Measurements from ENCODE around the gene TMEM165.

The TMEM165 gene

DNA sequence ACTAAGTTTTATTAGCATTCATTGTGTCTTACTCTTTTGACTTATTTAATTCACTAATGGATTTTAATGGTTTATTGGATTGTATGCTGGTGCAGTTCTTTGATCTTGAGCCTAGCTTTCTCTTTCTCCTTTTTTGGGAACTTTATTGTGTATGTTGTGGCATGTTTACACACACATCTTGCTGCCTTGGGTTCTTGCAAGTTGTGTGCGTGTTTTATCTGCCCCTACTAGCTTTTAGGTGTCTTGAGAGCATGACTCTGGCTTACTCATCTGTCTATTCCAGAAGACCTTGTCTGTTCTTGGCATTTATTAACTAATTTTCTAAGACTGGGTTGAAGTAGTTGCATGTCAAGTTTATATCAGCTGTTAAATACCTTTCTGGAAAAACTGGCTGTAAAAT lies 2.7 kb downstream of the TMEM165 start (continued):
- TF ChIP-seq ZFP3 (tag by site-specific recombination; IDR thresholded peaks at IDR 0.05; ENCODE audit: low read depth) (no peak), SETDB1 (IDR thresholded peaks at IDR 0.05; ENCODE audit: insufficient read length, low read length) (no peak), ZNF548 (tag by site-specific recombination; IDR thresholded peaks at IDR 0.05) (no peak), OSR2 (tag by site-specific recombination; IDR thresholded peaks at IDR 0.05) (no peak), ZNF677 (tag by site-specific recombination; IDR thresholded peaks at IDR 0.05) (no peak)

GRCh38 chr4:55398966-55399365 lies 3.2 kb downstream of the TMEM165 start:
- POLR2A ChIA-PET, result interaction anchor here (0.7 kb wide), 1 partner anchor 800 kb away, joined by 4 read pairs; no protein-coding TSS in a partner anchor
- no peak overlapping the region for H3K27ac ChIP-seq (ENCODE audit: extremely low read depth, low read depth, low read length)
- CTCF ChIA-PET, result no interaction called here

More at GRCh38 chr4:55398966-55399365, 3.2 kb downstream of the TMEM165 start:
- H3K36me3 ChIP-seq (ENCODE audit: control insufficient read depth in 2 of 2, insufficient read depth in 1 of 2, low read length in 2 of 2), result peaks cover 0 to 32% of the 10 kb centered on the region in 2 experiments; a peak in 2 of 3 replicates
- no peaks in the 10 kb centered on the region for H3K9me3 ChIP-seq (ENCODE audit: control insufficient read depth, insufficient read depth, low read depth, low read length)
- TF ChIP-seq, protein P1, sequence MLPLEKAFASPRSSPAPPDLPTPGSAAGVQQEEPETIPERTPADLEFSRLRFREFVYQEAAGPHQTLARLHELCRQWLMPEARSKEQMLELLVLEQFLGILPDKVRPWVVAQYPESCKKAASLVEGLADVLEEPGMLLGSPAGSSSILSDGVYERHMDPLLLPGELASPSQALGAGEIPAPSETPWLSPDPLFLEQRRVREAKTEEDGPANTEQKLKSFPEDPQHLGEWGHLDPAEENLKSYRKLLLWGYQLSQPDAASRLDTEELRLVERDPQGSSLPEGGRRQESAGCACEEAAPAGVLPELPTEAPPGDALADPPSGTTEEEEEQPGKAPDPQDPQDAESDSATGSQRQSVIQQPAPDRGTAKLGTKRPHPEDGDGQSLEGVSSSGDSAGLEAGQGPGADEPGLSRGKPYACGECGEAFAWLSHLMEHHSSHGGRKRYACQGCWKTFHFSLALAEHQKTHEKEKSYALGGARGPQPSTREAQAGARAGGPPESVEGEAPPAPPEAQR (tag by site-specific recombination; IDR thresholded peaks at IDR 0.05), result no peak
- TF ChIP-seq ZNF23 (tag by site-specific recombination; IDR thresholded peaks at IDR 0.05; ENCODE audit: borderline replicate concordance), result no peak
- no peak for TF ChIP-seq ZNF112 (tag by site-specific recombination; IDR thresholded peaks at IDR 0.05)
- TF ChIP-seq, protein P2, sequence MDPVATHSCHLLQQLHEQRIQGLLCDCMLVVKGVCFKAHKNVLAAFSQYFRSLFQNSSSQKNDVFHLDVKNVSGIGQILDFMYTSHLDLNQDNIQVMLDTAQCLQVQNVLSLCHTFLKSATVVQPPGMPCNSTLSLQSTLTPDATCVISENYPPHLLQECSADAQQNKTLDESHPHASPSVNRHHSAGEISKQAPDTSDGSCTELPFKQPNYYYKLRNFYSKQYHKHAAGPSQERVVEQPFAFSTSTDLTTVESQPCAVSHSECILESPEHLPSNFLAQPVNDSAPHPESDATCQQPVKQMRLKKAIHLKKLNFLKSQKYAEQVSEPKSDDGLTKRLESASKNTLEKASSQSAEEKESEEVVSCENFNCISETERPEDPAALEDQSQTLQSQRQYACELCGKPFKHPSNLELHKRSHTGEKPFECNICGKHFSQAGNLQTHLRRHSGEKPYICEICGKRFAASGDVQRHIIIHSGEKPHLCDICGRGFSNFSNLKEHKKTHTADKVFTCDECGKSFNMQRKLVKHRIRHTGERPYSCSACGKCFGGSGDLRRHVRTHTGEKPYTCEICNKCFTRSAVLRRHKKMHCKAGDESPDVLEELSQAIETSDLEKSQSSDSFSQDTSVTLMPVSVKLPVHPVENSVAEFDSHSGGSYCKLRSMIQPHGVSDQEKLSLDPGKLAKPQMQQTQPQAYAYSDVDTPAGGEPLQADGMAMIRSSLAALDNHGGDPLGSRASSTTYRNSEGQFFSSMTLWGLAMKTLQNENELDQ (tag by site-specific recombination; IDR thresholded peaks at IDR 0.05; ENCODE audit: low read depth), result no peak
- no peak for TF ChIP-seq ZNF302 (tag by site-specific recombination; IDR thresholded peaks at IDR 0.05; ENCODE audit: low read depth)
- no peak for TF ChIP-seq ZNF585B (tag by site-specific recombination; IDR thresholded peaks at IDR 0.05)
- TF ChIP-seq, protein P3, sequence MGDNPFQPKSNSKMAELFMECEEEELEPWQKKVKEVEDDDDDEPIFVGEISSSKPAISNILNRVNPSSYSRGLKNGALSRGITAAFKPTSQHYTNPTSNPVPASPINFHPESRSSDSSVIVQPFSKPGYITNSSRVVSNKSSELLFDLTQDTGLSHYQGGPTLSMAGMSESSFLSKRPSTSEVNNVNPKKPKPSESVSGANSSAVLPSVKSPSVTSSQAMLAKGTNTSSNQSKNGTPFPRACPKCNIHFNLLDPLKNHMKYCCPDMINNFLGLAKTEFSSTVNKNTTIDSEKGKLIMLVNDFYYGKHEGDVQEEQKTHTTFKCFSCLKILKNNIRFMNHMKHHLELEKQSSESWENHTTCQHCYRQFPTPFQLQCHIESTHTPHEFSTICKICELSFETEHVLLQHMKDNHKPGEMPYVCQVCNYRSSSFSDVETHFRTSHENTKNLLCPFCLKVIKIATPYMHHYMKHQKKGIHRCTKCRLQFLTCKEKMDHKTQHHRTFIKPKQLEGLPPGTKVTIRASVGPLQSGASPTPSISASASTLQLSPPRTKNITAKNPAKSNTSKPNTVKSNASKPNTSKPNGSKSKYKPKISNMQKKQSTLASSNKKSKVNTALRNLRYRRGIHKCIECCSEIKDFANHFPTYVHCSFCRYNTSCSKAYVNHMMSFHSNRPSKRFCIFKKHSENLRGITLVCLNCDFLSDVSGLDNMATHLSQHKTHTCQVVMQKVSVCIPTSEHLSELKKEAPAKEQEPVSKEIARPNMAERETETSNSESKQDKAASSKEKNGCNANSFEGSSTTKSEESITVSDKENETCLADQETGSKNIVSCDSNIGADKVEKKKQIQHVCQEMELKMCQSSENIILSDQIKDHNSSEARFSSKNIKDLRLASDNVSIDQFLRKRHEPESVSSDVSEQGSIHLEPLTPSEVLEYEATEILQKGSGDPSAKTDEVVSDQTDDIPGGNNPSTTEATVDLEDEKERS (tag by site-specific recombination; IDR thresholded peaks at IDR 0.05), result no peak
- no peak for TF ChIP-seq ZXDB (tag by site-specific recombination; IDR thresholded peaks at IDR 0.05)
- TF ChIP-seq ZNF155 (tag by site-specific recombination; IDR thresholded peaks at IDR 0.05), result no peak
- no peak for TF ChIP-seq ZNF580 (tag by site-specific recombination; IDR thresholded peaks at IDR 0.05)
- TF ChIP-seq PRDM1 (tag by site-specific recombination; IDR thresholded peaks at IDR 0.05), result no peak
- TF ChIP-seq, protein P4, sequence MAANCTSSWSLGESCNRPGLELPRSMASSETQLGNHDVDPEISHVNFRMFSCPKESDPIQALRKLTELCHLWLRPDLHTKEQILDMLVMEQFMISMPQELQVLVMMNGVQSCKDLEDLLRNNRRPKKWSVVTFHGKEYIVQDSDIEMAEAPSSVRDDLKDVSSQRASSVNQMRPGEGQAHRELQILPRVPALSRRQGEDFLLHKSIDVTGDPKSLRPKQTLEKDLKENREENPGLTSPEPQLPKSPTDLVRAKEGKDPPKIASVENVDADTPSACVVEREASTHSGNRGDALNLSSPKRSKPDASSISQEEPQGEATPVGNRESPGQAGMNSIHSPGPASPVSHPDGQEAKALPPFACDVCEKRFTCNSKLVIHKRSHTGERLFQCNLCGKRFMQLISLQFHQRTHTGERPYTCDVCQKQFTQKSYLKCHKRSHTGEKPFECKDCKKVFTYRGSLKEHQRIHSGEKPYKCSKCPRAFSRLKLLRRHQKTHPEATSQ (tag by site-specific recombination; IDR thresholded peaks at IDR 0.05), result no peak
- no peak for TF ChIP-seq ZNF398 (tag by site-specific recombination; IDR thresholded peaks at IDR 0.05)
- no peak for TF ChIP-seq ZNF37A (tag by site-specific recombination; IDR thresholded peaks at IDR 0.05)
- H3K4me1 ChIP-seq (ENCODE audit: control insufficient read depth, insufficient read depth, low read length), result no peaks in the 10 kb centered on the region
- peak overlapping the region; percentile 14 for H3K4me3 ChIP-seq (ENCODE audit: low read depth, low read length)

Measured in HEK293 (cell line).